NT2/D1 (cell line): ENCODE results near the gene ABCC3.

Experiments
- DNase-seq: peaks from one replicate; pipeline ENCODE4 v3.0.0-alpha.2; 2011; ENCODE audit warnings: low read depth, low spot score
- H3K27me3 ChIP-seq: 2 replicates; pipeline ENCODE4 v1.6.0; 2011; ENCODE audit warnings: mild to moderate bottlenecking; ENCODE audit not compliant: insufficient read length, insufficient read depth
- H3K36me3 ChIP-seq: 2 replicates; pipeline ENCODE4 v1.6.1; 2011; ENCODE audit warnings: mild to moderate bottlenecking, low read length, mixed read lengths; ENCODE audit not compliant: insufficient read depth, insufficient read length
- H3K4me1 ChIP-seq: 2 replicates; pipeline ENCODE4 v1.5.1; 2011; ENCODE audit not compliant: insufficient read depth, insufficient read length
- H3K4me3 ChIP-seq: 2 replicates; pipeline ENCODE4 v1.5.1; 2011; ENCODE audit warnings: low read depth; ENCODE audit not compliant: insufficient read length
- H3K9ac ChIP-seq: 2 replicates; pipeline ENCODE4 v1.6.0; 2011; ENCODE audit warnings: low read depth; ENCODE audit not compliant: insufficient read length
- H3K9me3 ChIP-seq: 2 replicates; pipeline ENCODE4 v1.5.1; 2011; ENCODE audit warnings: mild to moderate bottlenecking, low read length; ENCODE audit not compliant: insufficient read depth
- SUZ12 ChIP-seq: IDR thresholded peaks from 2 replicates; pipeline ENCODE4 v1.6.1; 2011; ENCODE audit not compliant: insufficient read length, insufficient read depth; ENCODE audit errors: extremely low read depth
- YY1 ChIP-seq: IDR thresholded peaks from 2 replicates; pipeline ENCODE4 v1.6.1; 2011; ENCODE audit not compliant: insufficient read length, insufficient read depth
- ZNF274 ChIP-seq: IDR thresholded peaks from 2 replicates; pipeline ENCODE4 v1.6.1; 2011; ENCODE audit warnings: mild to moderate bottlenecking, low read depth, low read length

ABCC3 gene

DNA sequence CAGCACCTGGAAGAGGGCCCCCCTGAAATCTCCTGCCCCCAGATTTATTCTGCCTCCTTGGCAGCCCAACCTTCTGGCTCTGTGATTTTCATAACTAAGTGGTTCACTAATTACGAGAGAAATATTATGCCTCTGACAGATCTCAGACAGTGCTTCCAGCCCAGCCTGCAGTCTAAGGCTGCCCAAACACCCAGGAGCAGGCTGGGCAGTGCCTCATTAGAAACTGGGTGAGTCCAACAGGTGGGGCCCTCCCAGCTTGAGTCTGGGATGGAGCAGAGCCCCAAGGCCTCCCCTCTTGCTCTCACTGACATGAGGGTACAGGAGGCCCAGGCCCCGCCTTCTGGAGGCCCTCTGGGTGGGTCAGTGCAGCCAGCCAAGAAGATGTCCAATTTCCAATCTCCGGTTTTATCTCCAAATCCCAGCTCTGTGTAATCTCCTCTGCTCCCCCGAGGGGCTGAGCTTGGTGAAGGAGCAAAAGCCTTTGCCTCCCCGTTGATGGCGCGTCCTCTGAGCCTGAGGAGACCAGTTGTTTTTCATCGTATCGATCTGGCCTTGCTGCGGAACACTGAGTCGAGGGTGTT lies 20.1 kb upstream of the ABCC3 start:
- H3K9me3 ChIP-seq = no peaks in the 10 kb centered on the region
- no peak overlapping the region for H3K9ac ChIP-seq
- no peak for DNase-seq
- no peaks in the 10 kb centered on the region for H3K27me3 ChIP-seq
- no peak for TF ChIP-seq ZNF274
- TF ChIP-seq YY1 = no peak
- no peak for TF ChIP-seq SUZ12
- H3K4me1 ChIP-seq = peaks cover 15% of the 10 kb centered on the region
- no peaks in the 10 kb centered on the region for H3K36me3 ChIP-seq
- no peak overlapping the region for H3K4me3 ChIP-seq

DNA sequence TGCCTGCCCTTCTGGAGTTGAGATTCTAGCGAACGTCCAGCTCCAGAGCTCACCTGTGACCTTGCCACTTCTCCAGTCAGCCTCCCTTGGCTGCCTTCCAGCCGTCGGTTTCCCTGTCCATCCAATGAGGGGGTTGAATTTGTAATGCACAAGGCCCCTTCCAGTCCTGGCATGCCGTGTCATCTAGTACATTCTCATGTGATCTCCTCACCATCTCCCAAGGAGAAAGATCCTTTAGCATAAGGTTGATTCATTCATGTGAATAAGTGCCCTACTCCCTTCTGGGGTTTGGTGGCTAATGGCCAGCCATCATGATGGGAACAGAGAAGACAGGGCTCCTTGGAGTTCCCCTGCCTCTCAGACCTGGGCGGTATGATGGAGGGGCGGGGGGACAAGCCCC lies 18.9 kb upstream of the ABCC3 start:
- Histone ChIP-seq H3K27me3 (no peaks in the 10 kb centered on the region), H3K9ac (no peak overlapping the region), H3K9me3 (no peaks in the 10 kb centered on the region), H3K4me3 (no peak overlapping the region), H3K4me1 (peaks cover 13% of the 10 kb centered on the region), H3K36me3 (no peaks in the 10 kb centered on the region)
- DNase-seq = no peak
- no peak for TF ChIP-seq YY1
- TF ChIP-seq SUZ12 = no peak
- no peak for TF ChIP-seq ZNF274

DNA sequence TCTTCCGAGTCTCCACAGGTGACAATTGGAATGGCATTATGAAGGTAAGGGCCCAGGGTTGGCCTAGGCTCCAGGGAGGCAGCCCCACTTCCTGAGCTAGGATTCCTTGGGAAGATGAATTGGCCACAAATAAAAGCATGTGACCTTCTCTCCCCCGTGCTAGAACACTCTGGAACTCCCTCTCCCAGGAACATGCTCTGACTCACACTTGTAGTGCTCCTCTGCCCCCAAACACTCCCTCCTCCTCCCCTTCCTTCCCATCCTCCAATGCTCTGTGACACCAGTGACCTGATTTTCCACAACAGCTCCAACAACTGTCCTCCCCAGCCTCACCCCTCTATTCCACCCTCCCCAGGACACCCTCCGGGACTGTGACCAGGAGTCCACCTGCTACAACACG lies 16.4 kb upstream of the ABCC3 start:
- H3K27me3 ChIP-seq = no peaks in the 10 kb centered on the region
- TF ChIP-seq YY1 (no peak), ZNF274 (no peak), SUZ12 (no peak)
- peaks cover 22% of the 10 kb centered on the region for H3K4me1 ChIP-seq
- no peaks in the 10 kb centered on the region for H3K9me3 ChIP-seq
- H3K9ac ChIP-seq = no peak overlapping the region
- H3K36me3 ChIP-seq = no peaks in the 10 kb centered on the region
- DNase-seq = no peak
- no peak overlapping the region for H3K4me3 ChIP-seq

GRCh38 chr17:50618941-50619340 lies 15.7 kb upstream of the ABCC3 start:
- no peak for DNase-seq
- TF ChIP-seq ZNF274 (no peak), SUZ12 (no peak), YY1 (no peak)
- H3K27me3 ChIP-seq = no peaks in the 10 kb centered on the region
- H3K4me3 ChIP-seq = no peak overlapping the region
- H3K9me3 ChIP-seq = no peaks in the 10 kb centered on the region
- H3K4me1 ChIP-seq = peaks cover 24% of the 10 kb centered on the region
- no peak overlapping the region for H3K9ac ChIP-seq
- H3K36me3 ChIP-seq = no peaks in the 10 kb centered on the region

DNA sequence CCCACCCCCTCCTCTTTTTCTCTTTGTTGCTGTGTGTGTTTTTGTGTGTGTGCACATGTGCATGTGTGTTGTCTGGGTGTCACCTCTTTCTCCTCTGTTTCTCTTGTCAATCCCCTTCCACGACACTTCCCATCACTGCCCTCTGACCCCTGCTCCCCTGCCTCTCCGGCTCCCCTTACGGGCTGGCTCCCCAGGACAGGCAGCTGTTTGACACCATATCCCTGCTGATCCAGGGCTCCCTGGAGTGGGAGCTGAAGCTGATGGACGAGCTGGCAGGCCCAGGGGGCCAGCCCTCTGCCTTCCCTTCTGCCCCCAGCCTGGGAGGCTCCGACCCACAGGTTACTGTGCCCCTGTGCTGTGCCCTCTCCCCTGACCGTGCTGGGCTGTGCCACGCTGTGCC lies 15.2 kb upstream of the ABCC3 start:
- H3K4me1 ChIP-seq = peaks cover 25% of the 10 kb centered on the region
- no peak for DNase-seq
- H3K9me3 ChIP-seq = no peaks in the 10 kb centered on the region
- H3K27me3 ChIP-seq = no peaks in the 10 kb centered on the region
- H3K4me3 ChIP-seq = no peak overlapping the region
- no peak overlapping the region for H3K9ac ChIP-seq
- H3K36me3 ChIP-seq = no peaks in the 10 kb centered on the region
- TF ChIP-seq YY1 (no peak), SUZ12 (no peak), ZNF274 (no peak)

DNA sequence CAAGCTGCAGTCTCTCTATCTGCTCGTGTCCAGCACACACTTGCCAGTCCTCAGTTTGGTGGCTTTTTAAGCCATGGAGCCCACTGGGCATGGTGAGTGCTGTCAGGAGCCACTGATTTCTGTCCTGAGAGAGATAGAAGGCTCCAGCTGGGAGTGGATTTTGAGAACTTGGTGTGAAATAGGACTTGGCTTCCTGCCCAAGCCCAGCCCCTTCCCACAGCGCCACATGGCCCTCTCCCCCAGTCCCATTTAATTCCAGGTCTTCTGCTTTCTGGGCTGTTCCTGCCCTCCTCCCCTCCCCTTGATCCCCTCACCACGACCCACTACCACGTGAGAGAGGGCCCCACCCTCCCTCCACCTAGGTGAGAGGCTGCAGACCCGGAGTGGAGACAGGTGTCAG lies 14.4 kb upstream of the ABCC3 start:
- Histone ChIP-seq H3K9me3 (no peaks in the 10 kb centered on the region), H3K27me3 (no peaks in the 10 kb centered on the region), H3K36me3 (no peaks in the 10 kb centered on the region), H3K4me1 (peaks cover 25% of the 10 kb centered on the region), H3K9ac (no peak overlapping the region), H3K4me3 (no peak overlapping the region)
- no peak for DNase-seq
- TF ChIP-seq SUZ12 = no peak
- TF ChIP-seq ZNF274 = no peak
- TF ChIP-seq YY1 = no peak

GRCh38 chr17:50620858-50621257 lies 13.8 kb upstream of the ABCC3 start:
- Histone ChIP-seq H3K36me3 (no peaks in the 10 kb centered on the region), H3K27me3 (no peaks in the 10 kb centered on the region)

DNA sequence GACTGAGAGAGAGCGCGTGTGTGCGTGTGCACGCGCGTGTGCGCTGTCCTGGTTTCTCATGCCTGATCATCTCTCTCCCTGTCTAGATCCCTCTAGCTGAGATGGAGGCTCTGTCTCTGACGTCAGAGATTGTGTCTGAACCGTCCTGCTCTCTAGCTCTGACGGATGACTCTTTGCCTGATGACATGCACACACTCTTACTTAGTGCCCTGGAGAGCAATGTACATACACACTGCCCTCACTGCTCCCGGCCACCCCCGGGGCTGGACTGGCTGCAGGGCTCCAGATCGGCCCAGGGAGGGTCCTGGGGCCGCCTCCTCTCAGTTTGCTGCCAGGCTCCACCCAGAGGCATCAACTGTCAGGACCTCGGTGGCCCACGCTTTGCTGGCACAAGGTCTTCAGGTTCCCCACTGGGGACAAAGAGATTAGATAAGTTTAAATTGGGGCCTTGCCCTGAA lies 13.1 kb upstream of the ABCC3 start:
- Histone ChIP-seq H3K4me1 (peaks cover 34% of the 10 kb centered on the region), H3K36me3 (no peaks in the 10 kb centered on the region), H3K9me3 (no peaks in the 10 kb centered on the region), H3K4me3 (no peak overlapping the region), H3K27me3 (no peaks in the 10 kb centered on the region), H3K9ac (peak overlapping the region; percentile 46)
- TF ChIP-seq ZNF274 (no peak), YY1 (no peak), SUZ12 (no peak)
- no peak for DNase-seq

More at GRCh38 chr17:50620858-50621257, 13.8 kb upstream of the ABCC3 start:
- peaks cover 28% of the 10 kb centered on the region for H3K4me1 ChIP-seq
- no peak overlapping the region for H3K4me3 ChIP-seq
- H3K9me3 ChIP-seq = no peaks in the 10 kb centered on the region
- TF ChIP-seq YY1 (no peak), SUZ12 (no peak), ZNF274 (no peak)
- no peak overlapping the region for H3K9ac ChIP-seq
- DNase-seq = no peak
